DOHH2 (cell line): Measurements from ENCODE around the gene HCN4.
A peak's percentile ranks its signal among the peaks of the same experiment; 100 is the strongest.

Experiments used
- H3F3A ChIP-seq: fragments of 200-600 bp; sonication (generic), shearing (Covaris generic); 2 replicates; pipeline ENCODE4 v1.6.0; 2016; ENCODE audit warnings: antibody characterized with exemption, mild to moderate bottlenecking; ENCODE audit not compliant: control insufficient read depth, insufficient read depth
- H3K27ac ChIP-seq: fragments of 200-600 bp; sonication (generic); 2 replicates; pipeline ENCODE4 v1.5.1; 2014; ENCODE audit warnings: low read depth, mild to moderate bottlenecking, low read length, moderate library complexity
- H3K27me3 ChIP-seq: fragments of 200-600 bp; sonication (generic); 2 replicates; pipeline ENCODE4 v1.6.1; 2014; ENCODE audit warnings: mild to moderate bottlenecking, low read length, mixed read lengths; ENCODE audit not compliant: control insufficient read depth
- H3K36me3 ChIP-seq: fragments of 200-600 bp; sonication (generic); 2 replicates; pipeline ENCODE4 v1.6.1; 2014; ENCODE audit warnings: mild to moderate bottlenecking, low read length, moderate library complexity, mixed read lengths; ENCODE audit not compliant: control insufficient read depth
- H3K4me1 ChIP-seq: fragments of 200-600 bp; sonication (generic); 2 replicates; pipeline ENCODE4 v1.6.1; 2014; ENCODE audit warnings: mild to moderate bottlenecking, low read length, mixed read lengths; ENCODE audit not compliant: control insufficient read depth
- H3K4me2 ChIP-seq: fragments of 200-600 bp; sonication (generic); 2 replicates; pipeline ENCODE4 v1.6.0; 2014; ENCODE audit warnings: mild to moderate bottlenecking, low read length, moderate library complexity
- H3K4me3 ChIP-seq: fragments of 200-600 bp; sonication (generic); 2 replicates; pipeline ENCODE4 v1.5.1; 2014; ENCODE audit warnings: mild to moderate bottlenecking, low read length, mixed read lengths
- H3K79me2 ChIP-seq: fragments of 200-600 bp; sonication (generic); 2 replicates; pipeline ENCODE4 v1.6.1; 2014; ENCODE audit warnings: mild to moderate bottlenecking, low read length, mixed read lengths; ENCODE audit not compliant: control insufficient read depth
- H3K9me2 ChIP-seq: fragments of 200-600 bp; sonication (generic); replicated peaks from 2 replicates; pipeline ENCODE4 v1.6.1; 2014; ENCODE audit warnings: mild to moderate bottlenecking, low read length, mixed read lengths; ENCODE audit not compliant: control insufficient read depth
- H3K9me3 ChIP-seq: fragments of 200-600 bp; sonication (generic); 2 replicates; pipeline ENCODE4 v1.6.1; 2014; ENCODE audit warnings: antibody characterized with exemption, low read length, mixed read lengths; ENCODE audit not compliant: control insufficient read depth, insufficient read depth
- H4K20me1 ChIP-seq: fragments of 200-600 bp; sonication (generic); 2 replicates; pipeline ENCODE4 v1.6.0; 2014; ENCODE audit warnings: low read depth, mild to moderate bottlenecking, antibody characterized with exemption, low read length, moderate library complexity; ENCODE audit not compliant: control insufficient read depth, insufficient read depth
- CTCF ChIP-seq: fragments of 200-600 bp; sonication (generic); IDR thresholded peaks from one replicate; pipeline ENCODE4 v1.5.1; 2014; ENCODE audit warnings: antibody characterized with exemption, mild to moderate bottlenecking, low read depth, low read length; ENCODE audit not compliant: poor library complexity, severe bottlenecking
- EZH2phosphoT487 ChIP-seq: fragments of 200-600 bp; sonication (generic); IDR thresholded peaks from 2 replicates; pipeline ENCODE4 v1.6.1; 2017; ENCODE audit warnings: borderline replicate concordance, mild to moderate bottlenecking, antibody characterized with exemption, low read length, moderate library complexity, mixed read lengths

HCN4 gene

GRCh38 chr15:73275862-73276261 lies 92.9 kb downstream of the HCN4 start:
- no peak for TF ChIP-seq CTCF
- no peak for TF ChIP-seq EZH2phosphoT487
- no peak overlapping the region for H3K4me2 ChIP-seq

GRCh38 chr15:73273181-73274002 lies 95.4 kb downstream of the HCN4 start:
- H3K27me3 ChIP-seq = peaks cover 4% of the 10 kb centered on the region; the same call in 1 of the 2 replicates
- no peaks in the 10 kb centered on the region for H3K9me2 ChIP-seq
- H4K20me1 ChIP-seq = no peaks in the 10 kb centered on the region
- no peak overlapping the region for H3K4me3 ChIP-seq
- H3K4me1 ChIP-seq = no peaks in the 10 kb centered on the region
- H3K27ac ChIP-seq = no peak overlapping the region
- no peaks in the 10 kb centered on the region for H3K9me3 ChIP-seq
- no peaks in the 10 kb centered on the region for H3F3A ChIP-seq
- H3K36me3 ChIP-seq = no peaks in the 10 kb centered on the region
- no peak for TF ChIP-seq EZH2phosphoT487
- peak; percentile 71 for TF ChIP-seq CTCF
- H3K4me2 ChIP-seq = no peak overlapping the region
- no peaks in the 10 kb centered on the region for H3K79me2 ChIP-seq

More at GRCh38 chr15:73275862-73276261, 92.9 kb downstream of the HCN4 start:
- no peak overlapping the region for H3K27ac ChIP-seq
- peaks cover 4% of the 10 kb centered on the region; the same call in 1 of the 2 replicates for H3K27me3 ChIP-seq
- H3K36me3 ChIP-seq = no peaks in the 10 kb centered on the region
- no peaks in the 10 kb centered on the region for H3F3A ChIP-seq
- no peaks in the 10 kb centered on the region for H3K4me1 ChIP-seq
- H3K4me3 ChIP-seq = no peak overlapping the region
- H3K79me2 ChIP-seq = no peaks in the 10 kb centered on the region
- no peaks in the 10 kb centered on the region for H4K20me1 ChIP-seq
- no peaks in the 10 kb centered on the region for H3K9me2 ChIP-seq
- no peaks in the 10 kb centered on the region for H3K9me3 ChIP-seq

GRCh38 chr15:73270366-73271097 lies 98.2 kb downstream of the HCN4 start:
- Histone ChIP-seq H3K79me2 (no peaks in the 10 kb centered on the region), H3F3A (no peaks in the 10 kb centered on the region), H3K4me2 (no peak overlapping the region), H3K9me2 (no peaks in the 10 kb centered on the region), H4K20me1 (no peaks in the 10 kb centered on the region), H3K4me1 (no peaks in the 10 kb centered on the region), H3K4me3 (no peak overlapping the region), H3K36me3 (no peaks in the 10 kb centered on the region), H3K9me3 (no peaks in the 10 kb centered on the region), H3K27me3 (peaks cover 4% of the 10 kb centered on the region; the same call in 1 of the 2 replicates), H3K27ac (no peak overlapping the region)
- TF ChIP-seq CTCF (no peak), EZH2phosphoT487 (no peak)
